Body of pancreas (tissue), 4 donors: Measurements from ENCODE around the gene HSD11B2.
A peak's percentile ranks its signal among the peaks of the same experiment; 100 is the strongest.

ENCODE experiments used
- CTCF ChIP-seq, 7 experiments: fragments of 450-650 bp in 4 of 7; fragments of 200-600 bp in 3 of 7; sonication (generic) in 3 of 7; IDR thresholded peaks; one replicate each; pipeline ENCODE4 v1.5.1; 2016 to 2019; ENCODE audit warnings: antibody characterized with exemption in 7 of 7
- POLR2A ChIP-seq, 3 donors: fragments of 450-650 bp; IDR thresholded peaks; one replicate each; pipeline ENCODE4 v1.6.1; 2016; ENCODE audit warnings: antibody characterized with exemption in 3 of 3, mild to moderate bottlenecking in 2 of 3

DNA sequence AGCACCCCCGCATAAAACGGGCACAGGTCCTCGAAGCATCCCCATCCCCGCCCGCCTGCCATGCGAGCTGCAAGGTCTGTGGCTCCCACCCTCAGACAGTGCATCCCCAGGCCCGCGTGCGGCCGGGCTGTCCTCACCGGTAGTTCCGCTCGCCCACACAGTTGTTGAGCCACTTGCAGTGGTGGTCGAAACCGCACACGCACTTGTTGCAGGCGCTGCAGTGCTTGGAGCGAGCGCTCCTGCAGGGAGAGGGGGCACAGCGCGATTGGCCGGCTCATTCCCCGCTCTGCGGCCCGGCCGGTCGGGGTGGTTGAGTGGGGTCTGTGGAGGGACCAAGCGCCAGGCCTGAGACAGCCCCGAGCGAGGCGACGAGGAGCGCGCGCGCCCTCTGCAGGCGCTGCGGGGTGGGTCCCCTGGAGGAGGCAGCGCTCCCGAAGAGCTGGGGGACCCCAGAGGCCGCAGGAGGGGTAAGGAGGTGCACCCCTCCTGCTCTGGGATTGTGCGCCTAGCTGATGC is 31.6 kb upstream of the HSD11B2 start:
- TF ChIP-seq CTCF (IDR thresholded peaks at IDR 0.05): peak; percentile 57 to 79 (median 70)
- TF ChIP-seq POLR2A (IDR thresholded peaks at IDR 0.05): no peak
